HK-2 (cell line): ENCODE measurements around the gene DDRGK1.

Experiments
- DNase-seq: peaks from one replicate; pipeline ENCODE4 v3.0.0-alpha.2; 2018; ENCODE audit not compliant: unreplicated experiment

Gene DDRGK1

GRCh38 chr20:3204124-3204794 lies at the start of gene DDRGK1:
Gene DDRGK1 (minus strand): TSS chr20:3204682. CDS start chr20:3204627, 55 bp downstream.
- peak; percentile 90 for DNase-seq

- DNase-seq, result no peak
Measured at GRCh38 chr20:3251806-3252205, 47.3 kb upstream of the DDRGK1 start.

- no peak for DNase-seq
Measured at GRCh38 chr20:3250091-3250504, 45.6 kb upstream of the DDRGK1 start.

GRCh38 chr20:3248993-3249347 lies 44.5 kb upstream of the DDRGK1 start:
- DNase-seq, result no peak

- no peak for DNase-seq
Measured at GRCh38 chr20:3248167-3248992, 43.9 kb upstream of the DDRGK1 start.

GRCh38 chr20:3247638-3248037 lies 43.2 kb upstream of the DDRGK1 start:
- no peak for DNase-seq

- no peak for DNase-seq
Measured at GRCh38 chr20:3246682-3247081, 42.2 kb upstream of the DDRGK1 start.

GRCh38 chr20:3245711-3246110 lies 41.2 kb upstream of the DDRGK1 start:
- DNase-seq, result no peak

GRCh38 chr20:3245156-3245555 lies 40.7 kb upstream of the DDRGK1 start:
- DNase-seq, result no peak

GRCh38 chr20:3244613-3245012 lies 40.1 kb upstream of the DDRGK1 start:
- no peak for DNase-seq

- DNase-seq, result no peak
Measured at GRCh38 chr20:3243718-3244358, 39.4 kb upstream of the DDRGK1 start.

GRCh38 chr20:3242172-3242692 lies 37.8 kb upstream of the DDRGK1 start:
- no peak for DNase-seq

GRCh38 chr20:3240776-3241363 lies 36.4 kb upstream of the DDRGK1 start:
- DNase-seq, result no peak

GRCh38 chr20:3239867-3240775 lies 35.6 kb upstream of the DDRGK1 start:
- no peak for DNase-seq

- DNase-seq, result peak; percentile 57
Measured at GRCh38 chr20:3239026-3239866, 34.8 kb upstream of the DDRGK1 start, which contains the start of gene SLC4A11. Gene SLC4A11 (minus strand): TSS chr20:3239190. CDS start chr20:3239137, 53 bp downstream.

- peak; percentile 48 for DNase-seq
Measured at GRCh38 chr20:3238616-3239025, 34.1 kb upstream of the DDRGK1 start.

GRCh38 chr20:3237958-3238615 lies 33.6 kb upstream of the DDRGK1 start:
- DNase-seq, result no peak

- no peak for DNase-seq
Measured at GRCh38 chr20:3237011-3237957, 32.8 kb upstream of the DDRGK1 start.
